K562 (cell line): ENCODE measurements around the gene GRK4. TPM values are rescaled to one million over a fixed set of nuclear protein-coding genes. Genes with fewer than 3 reads are reported as not detected.

Experiments used
- ATF4 ChIP-seq: fragments of 450-650 bp; formaldehyde crosslinking; IDR thresholded peaks from 2 replicates; pipeline ENCODE4 v1.4.0; 2022; ENCODE audit warnings: mild to moderate bottlenecking, moderate library complexity
- CCAR2 ChIP-seq: fragments of 200-400 bp; formaldehyde crosslinking; IDR thresholded peaks from 2 replicates; pipeline ENCODE4 v1.6.1; 2017; ENCODE audit warnings: mild to moderate bottlenecking, low read depth, low read length
- CTBP1 ChIP-seq: fragments of 450-650 bp; IDR thresholded peaks from 2 replicates; pipeline ENCODE4 v1.6.1; 2016; ENCODE audit warnings: borderline replicate concordance
- EWSR1 ChIP-seq: fragments of 450-650 bp; IDR thresholded peaks from 2 replicates; pipeline ENCODE4 v1.6.1; 2018; ENCODE audit warnings: borderline replicate concordance, mild to moderate bottlenecking, low read depth, moderate library complexity; ENCODE audit not compliant: partially characterized antibody
- HDAC8 ChIP-seq: fragments of 450-650 bp; IDR thresholded peaks from 2 replicates; pipeline ENCODE4 v1.6.1; 2016; ENCODE audit warnings: mild to moderate bottlenecking, missing genetic modification characterization, moderate library complexity, missing compliant biosample characterization
- ILF3 ChIP-seq: fragments of 450-650 bp; IDR thresholded peaks from 2 replicates; pipeline ENCODE4 v1.6.1; 2018; ENCODE audit warnings: antibody characterized with exemption, mild to moderate bottlenecking, moderate library complexity, borderline replicate concordance
- KDM5B ChIP-seq: fragments of 200-600 bp; sonication (generic); IDR thresholded peaks from 2 replicates; pipeline ENCODE4 v1.6.1; 2012; ENCODE audit warnings: low read depth, mild to moderate bottlenecking, moderate library complexity, low read length, control low read depth, inconsistent platforms; ENCODE audit not compliant: insufficient replicate concordance
- LARP7 ChIP-seq: fragments of 450-650 bp; IDR thresholded peaks from 2 replicates; pipeline ENCODE4 v1.6.1; 2016
- MITF ChIP-seq: IDR thresholded peaks from 2 replicates; pipeline ENCODE4 v1.6.1; 2014; ENCODE audit warnings: antibody characterized with exemption
- PHTF2 ChIP-seq: fragments of 250-450 bp; sonication (Bioruptor Pico); IDR thresholded peaks from 2 replicates; pipeline ENCODE4 v1.5.0; 2021; ENCODE audit warnings: mild to moderate bottlenecking
- PTBP1 ChIP-seq: fragments of 200-400 bp; formaldehyde crosslinking; IDR thresholded peaks from 2 replicates; pipeline ENCODE4 v1.6.1; 2017; ENCODE audit warnings: low read depth, low read length
- RBM22 ChIP-seq: fragments of 200-400 bp; formaldehyde crosslinking; IDR thresholded peaks from 2 replicates; pipeline ENCODE4 v1.6.1; 2018; ENCODE audit warnings: low read length, low read depth; ENCODE audit not compliant: poor library complexity, severe bottlenecking
- SRSF9 ChIP-seq: fragments of 200-400 bp; formaldehyde crosslinking; IDR thresholded peaks from 2 replicates; pipeline ENCODE4 v1.6.1; 2017; ENCODE audit warnings: low read depth, low read length, borderline replicate concordance
- THAP12 ChIP-seq: fragments of 250-450 bp; sonication (Bioruptor Pico); IDR thresholded peaks from 2 replicates; pipeline ENCODE4 v1.9.0; 2021; ENCODE audit warnings: mild to moderate bottlenecking, inconsistent platforms
- THRA ChIP-seq: fragments of 450-650 bp; IDR thresholded peaks from 2 replicates; pipeline ENCODE4 v1.6.1; 2017; ENCODE audit warnings: mild to moderate bottlenecking, moderate library complexity
- ZNF24 ChIP-seq: fragments of 450-650 bp; IDR thresholded peaks from 2 replicates; pipeline ENCODE4 v1.6.1; 2016
- ZNF609 ChIP-seq: sonication (generic); formaldehyde crosslinking; IDR thresholded peaks from 2 replicates; pipeline ENCODE4 v1.8.1; 2023; ENCODE audit warnings: missing genetic modification reagents, mild to moderate bottlenecking, borderline replicate concordance
- polyA plus RNA-seq, 8 experiments: library from polyadenylated mRNA; depleted of rRNA in 4 of 8; stranded (reverse) in 5 of 8; unstranded in 3 of 8; fragments of >200 nt; fragmentation: Nextera tagmentation in 2 of 8; fragmentation: Illumina TruSeq in 1 of 8; extraction: Ambion mirVana in 2 of 8; extraction: Trizol in 1 of 8; gene quantifications; 2 replicates each; pipeline versions ENCODE4 v1.2.1 to v1.2.3, GENCODE V29; 2011 to 2014; ENCODE audit warnings: inconsistent platforms in 1 of 8, missing spikeins in 1 of 8
- total RNA-seq, 7 experiments: library from RNA; depleted of rRNA in 6 of 7; stranded (reverse); fragments of >200 nt in 6 of 7; fragmentation: Illumina TruSeq in 2 of 7; extraction: Trizol in 2 of 7; gene quantifications; 2 replicates each; pipeline versions ENCODE4 v1.2.1 to v1.2.3, GENCODE V29; 2011 to 2021; ENCODE audit warnings: low replicate concordance in 1 of 7

Gene GRK4
- total and polyA plus RNA-seq, 9 of the 15 experiments (the other 6 are each of a cell fraction or from before 2014, with no cell fraction given) = 1.1 to 4.8 (median 2.6) TPM

GRCh38 chr4:3074078-3074845 lies 110.9 kb downstream of the GRK4 start, which contains the start of the genes HTT and HTT-AS (continued):
- TF ChIP-seq SRSF9 = no peak
- peak; percentile 64 for TF ChIP-seq KDM5B
- TF ChIP-seq CTBP1 = peak; percentile 71
- no peak for TF ChIP-seq ILF3
- TF ChIP-seq PTBP1 = no peak
- TF ChIP-seq MITF = no peak
- no peak for TF ChIP-seq ZNF609 (CRISPR knock-in tag)
- no peak for TF ChIP-seq PHTF2 (CRISPR knock-in tag)
- no peak for TF ChIP-seq LARP7
- no peak for TF ChIP-seq CCAR2
- no peak for TF ChIP-seq THRA
- TF ChIP-seq HDAC8 (tag) = no peak
- TF ChIP-seq EWSR1 = no peak
- peak; percentile 33; the same call in 1 of the 2 replicates for TF ChIP-seq ATF4 (CRISPR knock-in tag)
- peak; percentile 47; the same call in 1 of the 2 replicates for TF ChIP-seq THAP12 (CRISPR knock-in tag)
- TF ChIP-seq RBM22 = no peak
- no peak for TF ChIP-seq ZNF24
